Measurements from ENCODE around the gene TMEM63A.

Gene TMEM63A

DNA sequence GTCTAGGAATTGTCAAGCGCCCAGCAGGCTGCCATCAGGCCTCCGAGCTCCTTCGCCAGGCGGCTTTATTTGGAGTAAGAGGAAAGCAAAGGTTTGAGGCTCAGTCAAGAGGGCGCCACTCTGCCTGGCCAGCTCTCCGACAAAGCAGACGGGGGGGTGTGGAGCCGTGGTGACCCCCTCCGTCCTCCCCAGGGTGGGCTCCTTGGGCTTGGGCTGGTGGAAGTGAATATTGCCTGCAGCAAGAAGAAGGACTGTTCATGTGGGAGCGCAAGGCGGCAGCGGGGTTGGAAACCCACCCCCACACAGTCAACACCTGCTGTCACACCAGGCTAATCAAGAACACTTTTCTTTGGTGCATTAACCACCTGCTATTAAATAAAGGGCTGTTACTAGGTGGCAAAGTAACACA is 57.6 kb downstream of the TMEM63A start:
- Histone ChIP-seq H3K9me3 (ENCODE audit: control insufficient read depth in 2 of 2, low read length in 2 of 2) (no peaks in the 10 kb centered on the region), H3K9ac (ENCODE audit: low read depth in 1 of 2, low read length in 2 of 2) (no peak overlapping the region), H3K27me3 (ENCODE audit: control insufficient read depth in 2 of 2, insufficient read depth in 2 of 2, low read length in 2 of 2) (no peaks in the 10 kb centered on the region), H3K4me1 (ENCODE audit: control insufficient read depth in 2 of 2, insufficient read depth in 2 of 2, low read length in 2 of 2) (peaks cover 1 to 2% of the 10 kb centered on the region in 2 donors), H3K27ac (ENCODE audit: low read depth in 2 of 2, low read length in 2 of 2) (no peak overlapping the region), H3K36me3 (ENCODE audit: control insufficient read depth in 2 of 2, insufficient read depth in 2 of 2, low read length in 2 of 2) (peaks cover 5 to 7% of the 10 kb centered on the region in 2 donors), H3K4me3 (ENCODE audit: low read length in 2 of 2) (no peak overlapping the region)

DNA sequence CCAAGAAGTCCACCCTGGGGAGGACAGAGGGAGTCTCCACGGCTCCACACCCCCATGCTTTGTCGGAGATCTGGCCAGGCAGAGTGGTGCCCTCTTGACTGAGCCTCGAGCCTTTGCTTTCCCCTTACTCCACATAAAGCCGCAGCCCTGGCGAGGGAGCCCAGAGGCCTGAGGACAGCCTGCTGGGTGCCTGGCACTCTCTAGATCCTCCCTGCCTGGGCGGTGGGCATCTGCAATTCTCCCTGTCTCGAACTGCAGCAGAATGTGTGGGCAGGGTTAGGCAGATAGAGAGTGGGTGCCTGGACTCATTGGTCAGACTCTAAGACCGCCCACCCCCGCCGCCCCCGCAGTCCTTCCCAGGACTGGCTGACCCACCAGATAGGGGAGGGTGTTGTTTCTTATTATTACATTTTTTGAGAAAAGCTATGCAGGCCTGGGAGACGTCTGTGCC is 58.3 kb downstream of the TMEM63A start:
- H3K27ac ChIP-seq (ENCODE audit: low read depth in 2 of 2, low read length in 2 of 2): no peak overlapping the region
- H3K4me3 ChIP-seq (ENCODE audit: low read length in 2 of 2): no peak overlapping the region
- H3K9me3 ChIP-seq (ENCODE audit: control insufficient read depth in 2 of 2, low read length in 2 of 2): no peaks in the 10 kb centered on the region
- H3K36me3 ChIP-seq (ENCODE audit: control insufficient read depth in 2 of 2, insufficient read depth in 2 of 2, low read length in 2 of 2): peaks cover 4% of the 10 kb centered on the region in 2 donors
- no peaks in the 10 kb centered on the region for H3K27me3 ChIP-seq (ENCODE audit: control insufficient read depth in 2 of 2, insufficient read depth in 2 of 2, low read length in 2 of 2)
- H3K4me1 ChIP-seq (ENCODE audit: control insufficient read depth in 2 of 2, insufficient read depth in 2 of 2, low read length in 2 of 2): peaks cover 2 to 4% of the 10 kb centered on the region in 2 donors
- no peak overlapping the region for H3K9ac ChIP-seq (ENCODE audit: low read depth in 1 of 2, low read length in 2 of 2)

DNA sequence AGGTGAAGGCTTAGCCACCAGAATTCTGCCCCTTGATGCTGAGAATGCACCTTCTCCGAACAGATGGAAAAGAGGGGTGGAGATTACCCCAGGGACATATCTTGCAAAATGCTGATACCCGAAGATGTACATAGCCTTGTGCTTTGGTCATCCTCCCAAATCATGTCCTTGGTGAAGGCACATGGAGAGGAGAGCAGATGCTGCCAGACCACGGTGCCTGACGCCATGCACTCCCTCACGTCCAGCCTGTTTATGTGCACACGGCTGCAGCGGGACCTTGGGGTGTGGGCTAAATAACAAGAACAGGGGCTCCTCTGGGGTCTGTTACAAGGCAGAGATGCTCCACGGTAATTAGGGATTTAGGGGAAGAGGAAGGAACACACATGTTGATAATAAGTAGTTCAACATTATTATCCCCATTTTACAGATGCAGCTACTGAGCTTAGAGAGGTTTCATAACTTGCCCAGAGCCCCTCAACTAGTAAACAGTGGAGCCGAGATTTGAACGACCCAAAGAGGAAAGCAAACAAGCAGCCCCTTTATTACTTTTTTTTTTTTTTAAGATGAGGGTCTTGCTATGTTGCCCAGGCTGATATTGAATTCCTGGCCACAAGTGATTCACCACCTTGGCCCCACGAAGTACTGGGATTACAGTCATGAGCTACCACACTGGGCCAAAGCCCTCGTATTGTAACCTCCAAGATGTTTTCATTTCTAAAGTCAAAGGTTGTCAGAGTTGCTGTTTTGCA is 59.4 kb downstream of the TMEM63A start:
- H3K4me1 ChIP-seq (ENCODE audit: control insufficient read depth in 2 of 2, insufficient read depth in 2 of 2, low read length in 2 of 2): peaks cover 8 to 11% of the 10 kb centered on the region in 2 donors
- H3K4me3 ChIP-seq (ENCODE audit: low read length in 2 of 2): no peak overlapping the region
- H3K36me3 ChIP-seq (ENCODE audit: control insufficient read depth in 2 of 2, insufficient read depth in 2 of 2, low read length in 2 of 2): peaks cover 4% of the 10 kb centered on the region in 2 donors
- H3K9me3 ChIP-seq (ENCODE audit: control insufficient read depth in 2 of 2, low read length in 2 of 2): no peaks in the 10 kb centered on the region
- H3K27me3 ChIP-seq (ENCODE audit: control insufficient read depth in 2 of 2, insufficient read depth in 2 of 2, low read length in 2 of 2): no peaks in the 10 kb centered on the region
- H3K27ac ChIP-seq (ENCODE audit: low read depth in 2 of 2, low read length in 2 of 2): no peak overlapping the region
- H3K9ac ChIP-seq (ENCODE audit: low read depth in 1 of 2, low read length in 2 of 2): no peak overlapping the region

DNA sequence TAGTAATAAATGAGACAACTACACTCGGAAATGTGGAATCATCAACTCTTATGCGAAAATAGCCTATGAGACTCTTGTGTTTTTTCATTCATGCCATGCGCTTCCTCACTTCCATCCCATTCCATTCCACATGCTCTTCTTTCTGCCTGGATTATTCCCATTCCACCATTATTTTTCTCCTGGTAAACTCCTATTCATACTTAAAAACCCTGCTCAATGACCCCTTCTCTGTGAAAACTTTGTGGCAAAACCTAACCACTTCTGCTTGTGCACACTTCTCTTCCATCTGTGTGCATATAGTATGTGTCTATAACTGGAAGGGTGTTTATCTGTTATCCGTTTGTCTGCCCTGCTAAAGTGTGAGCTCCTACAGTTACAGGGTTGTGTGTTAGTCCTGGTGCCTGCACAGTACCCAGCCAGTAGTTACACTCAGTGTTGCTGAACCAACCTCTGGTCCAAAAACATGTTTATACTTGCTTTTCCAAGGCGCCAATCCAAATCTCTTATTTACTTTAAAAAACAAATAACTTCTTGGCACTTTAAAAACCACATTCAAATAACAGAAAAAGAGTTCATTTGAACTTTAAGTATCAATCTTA is 61.6 kb downstream of the TMEM63A start:
- Histone ChIP-seq H3K4me3 (ENCODE audit: low read length in 2 of 2) (no peak overlapping the region), H3K9me3 (ENCODE audit: control insufficient read depth in 2 of 2, low read length in 2 of 2) (no peaks in the 10 kb centered on the region), H3K36me3 (ENCODE audit: control insufficient read depth in 2 of 2, insufficient read depth in 2 of 2, low read length in 2 of 2) (peaks cover 4% of the 10 kb centered on the region in 2 donors), H3K27ac (ENCODE audit: low read depth in 2 of 2, low read length in 2 of 2) (no peak overlapping the region), H3K4me1 (ENCODE audit: control insufficient read depth in 2 of 2, insufficient read depth in 2 of 2, low read length in 2 of 2) (peaks cover 22 to 27% of the 10 kb centered on the region in 2 donors), H3K9ac (ENCODE audit: low read depth in 1 of 2, low read length in 2 of 2) (no peak overlapping the region), H3K27me3 (ENCODE audit: control insufficient read depth in 2 of 2, insufficient read depth in 2 of 2, low read length in 2 of 2) (no peaks in the 10 kb centered on the region)

DNA sequence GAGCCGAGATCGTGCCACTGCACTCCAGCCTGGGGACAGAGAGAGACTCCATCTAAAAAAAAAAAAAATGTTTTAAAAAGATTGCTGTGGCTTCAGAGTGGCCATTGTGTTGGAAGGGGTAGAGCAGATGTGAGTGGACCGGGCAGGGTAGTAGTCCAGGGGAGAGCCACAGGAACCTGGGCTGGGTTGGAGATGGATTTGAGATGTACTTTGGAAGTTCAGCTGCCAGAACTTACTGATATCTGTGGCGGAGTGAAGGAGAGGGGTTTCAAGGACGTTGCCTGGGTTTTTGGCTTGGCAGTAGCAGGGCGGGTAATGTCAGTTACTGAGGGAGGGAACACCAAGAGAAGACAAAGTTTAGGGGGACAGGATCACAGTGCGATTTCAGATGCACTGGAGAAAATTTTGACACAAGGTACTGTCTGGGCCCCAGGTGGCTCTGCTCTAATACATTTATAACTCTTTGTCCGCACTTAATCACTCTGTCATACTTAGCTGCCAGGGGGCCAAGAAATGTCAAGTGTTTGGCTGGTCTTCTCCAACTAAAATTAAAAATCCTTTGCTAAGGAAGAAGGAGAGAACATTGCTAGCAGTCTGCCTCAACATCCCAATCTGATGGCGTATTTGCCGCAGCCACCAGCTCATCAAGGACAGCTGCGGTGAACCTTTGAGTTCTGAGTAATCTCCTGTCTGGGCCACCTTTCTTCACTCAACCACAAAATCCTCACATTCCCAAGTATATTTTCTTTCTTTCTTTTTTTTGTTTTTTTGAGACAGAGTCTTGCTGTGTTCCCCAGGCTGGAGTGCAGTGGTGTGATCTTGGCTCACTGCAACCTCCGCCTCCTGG is 62.6 kb downstream of the TMEM63A start:
- H3K4me1 ChIP-seq (ENCODE audit: control insufficient read depth in 2 of 2, insufficient read depth in 2 of 2, low read length in 2 of 2): peaks cover 25 to 31% of the 10 kb centered on the region in 2 donors

DNA sequence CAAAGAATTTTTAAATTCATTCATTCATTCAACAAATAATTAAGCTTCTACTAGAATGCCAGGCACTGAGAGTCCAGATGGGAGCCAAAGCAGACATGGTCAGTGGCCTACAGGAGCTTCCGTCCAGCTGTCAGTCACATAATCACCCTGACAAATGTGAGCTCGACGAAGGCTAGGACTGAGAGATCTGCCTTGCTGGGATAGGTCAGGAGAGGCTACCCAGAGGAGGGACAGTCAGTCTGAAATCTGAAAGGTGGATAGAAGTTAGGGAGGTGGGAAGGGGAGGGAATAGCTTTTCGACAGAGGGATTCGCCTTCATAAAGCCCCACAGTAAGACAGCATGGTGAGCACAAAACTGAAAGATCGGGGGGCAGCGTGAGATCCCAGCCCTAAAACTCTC is 64.0 kb downstream of the TMEM63A start:
- Histone ChIP-seq H3K4me1 (ENCODE audit: control insufficient read depth in 2 of 2, insufficient read depth in 2 of 2, low read length in 2 of 2) (peaks cover 38 to 45% of the 10 kb centered on the region in 2 donors), H3K27me3 (ENCODE audit: control insufficient read depth in 2 of 2, insufficient read depth in 2 of 2, low read length in 2 of 2) (no peaks in the 10 kb centered on the region), H3K9me3 (ENCODE audit: control insufficient read depth in 2 of 2, low read length in 2 of 2) (no peaks in the 10 kb centered on the region), H3K27ac (ENCODE audit: low read depth in 2 of 2, low read length in 2 of 2) (peak overlapping the region in 1 of 2 donors; percentile 90), H3K4me3 (ENCODE audit: low read length in 2 of 2) (no peak overlapping the region), H3K9ac (ENCODE audit: low read depth in 1 of 2, low read length in 2 of 2) (no peak overlapping the region), H3K36me3 (ENCODE audit: control insufficient read depth in 2 of 2, insufficient read depth in 2 of 2, low read length in 2 of 2) (peaks cover under 1 to 4% of the 10 kb centered on the region in 2 donors)

More for the DNA sequence above, 62.6 kb downstream of the TMEM63A start:
- Histone ChIP-seq H3K4me3 (ENCODE audit: low read length in 2 of 2) (no peak overlapping the region), H3K27me3 (ENCODE audit: control insufficient read depth in 2 of 2, insufficient read depth in 2 of 2, low read length in 2 of 2) (no peaks in the 10 kb centered on the region), H3K27ac (ENCODE audit: low read depth in 2 of 2, low read length in 2 of 2) (no peak overlapping the region), H3K9ac (ENCODE audit: low read depth in 1 of 2, low read length in 2 of 2) (no peak overlapping the region), H3K9me3 (ENCODE audit: control insufficient read depth in 2 of 2, low read length in 2 of 2) (no peaks in the 10 kb centered on the region), H3K36me3 (ENCODE audit: control insufficient read depth in 2 of 2, insufficient read depth in 2 of 2, low read length in 2 of 2) (peaks cover 4% of the 10 kb centered on the region in 2 donors)

DNA sequence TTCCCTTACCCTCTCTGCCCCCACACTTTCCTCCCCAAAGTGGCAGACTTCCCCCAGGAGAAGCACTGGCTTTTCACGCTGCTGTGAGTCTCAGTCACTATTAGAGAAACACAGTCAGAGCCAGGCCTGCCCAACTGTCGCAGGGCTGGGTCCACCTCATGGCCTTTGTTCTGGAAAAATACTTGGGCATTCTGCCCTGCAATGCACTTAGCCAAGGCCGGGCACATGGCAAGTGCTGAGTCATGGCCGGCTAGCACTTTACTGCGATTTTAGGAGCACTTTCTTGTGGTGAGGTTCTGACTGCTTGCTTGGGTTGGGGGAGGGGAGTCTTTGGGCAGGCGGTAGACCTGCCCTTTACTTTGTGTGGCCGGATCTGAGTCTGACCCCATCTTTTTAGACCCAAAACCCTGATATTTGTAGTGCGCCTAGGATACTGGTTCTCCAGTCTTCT is 64.5 kb downstream of the TMEM63A start:
- peak overlapping the region; percentile 90 to 95 for H3K27ac ChIP-seq (ENCODE audit: low read depth in 2 of 2, low read length in 2 of 2)
- H3K36me3 ChIP-seq (ENCODE audit: control insufficient read depth in 2 of 2, insufficient read depth in 2 of 2, low read length in 2 of 2): peaks cover 0 to 1% of the 10 kb centered on the region in 2 donors
- H3K4me3 ChIP-seq (ENCODE audit: low read length in 2 of 2): no peak overlapping the region
- H3K4me1 ChIP-seq (ENCODE audit: control insufficient read depth in 2 of 2, insufficient read depth in 2 of 2, low read length in 2 of 2): peaks cover 40 to 49% of the 10 kb centered on the region in 2 donors
- H3K9ac ChIP-seq (ENCODE audit: low read depth in 1 of 2, low read length in 2 of 2): peak overlapping the region; percentile 65 to 72
- H3K27me3 ChIP-seq (ENCODE audit: control insufficient read depth in 2 of 2, insufficient read depth in 2 of 2, low read length in 2 of 2): no peaks in the 10 kb centered on the region
- no peaks in the 10 kb centered on the region for H3K9me3 ChIP-seq (ENCODE audit: control insufficient read depth in 2 of 2, low read length in 2 of 2)

DNA sequence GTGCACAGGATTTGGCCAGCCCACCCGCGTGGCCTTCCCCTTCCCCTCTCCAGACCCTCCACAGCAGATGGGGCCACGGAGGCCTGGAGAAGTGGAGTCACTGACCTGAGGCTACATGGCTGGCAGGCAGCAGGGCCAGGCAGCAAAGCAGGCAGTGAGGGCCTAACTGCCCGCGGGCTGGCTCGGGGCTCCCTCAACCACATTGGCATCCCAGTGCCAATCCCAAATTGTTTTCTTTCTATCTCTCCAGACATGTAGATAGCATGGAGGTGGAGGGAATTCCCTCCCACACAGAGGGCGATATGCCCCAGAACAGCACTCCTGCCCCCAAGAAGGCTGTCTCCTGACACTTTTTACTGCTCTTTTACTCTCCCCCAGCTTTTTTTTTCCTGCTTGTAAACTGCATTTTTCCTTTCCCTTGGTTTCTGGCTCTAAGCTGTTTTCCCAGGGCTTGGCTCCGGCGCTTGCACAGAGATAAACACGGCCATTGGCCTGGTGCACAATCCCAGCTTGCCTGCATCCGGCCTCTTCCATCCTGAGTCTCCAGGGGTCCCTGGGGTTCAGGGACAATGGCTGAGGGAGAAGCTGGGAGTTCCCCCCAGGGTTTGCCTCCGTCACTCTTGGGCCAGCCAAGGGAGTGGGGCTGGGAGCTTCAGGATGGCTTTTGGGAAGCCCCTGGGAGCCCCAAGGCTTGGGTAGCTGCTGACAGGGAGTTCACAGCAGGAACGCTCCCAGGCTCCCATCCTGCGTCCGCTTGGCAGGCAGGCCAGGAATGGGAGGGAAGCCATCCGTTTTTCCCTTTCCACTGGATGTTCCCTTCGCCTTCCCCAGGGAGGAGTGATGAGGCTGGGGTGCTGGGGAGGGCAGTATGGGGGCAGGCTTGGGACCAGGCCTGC is 65.3 kb downstream of the TMEM63A start:
- H3K27ac ChIP-seq (ENCODE audit: low read depth in 2 of 2, low read length in 2 of 2): peak overlapping the region; percentile 90 to 95
- H3K4me3 ChIP-seq (ENCODE audit: low read length in 2 of 2): peak overlapping the region; percentile 3 to 26
- H3K9ac ChIP-seq (ENCODE audit: low read depth in 1 of 2, low read length in 2 of 2): peak overlapping the region; percentile 65 to 72
- no peaks in the 10 kb centered on the region for H3K27me3 ChIP-seq (ENCODE audit: control insufficient read depth in 2 of 2, insufficient read depth in 2 of 2, low read length in 2 of 2)
- no peaks in the 10 kb centered on the region for H3K9me3 ChIP-seq (ENCODE audit: control insufficient read depth in 2 of 2, low read length in 2 of 2)
- no peaks in the 10 kb centered on the region for H3K36me3 ChIP-seq (ENCODE audit: control insufficient read depth in 2 of 2, insufficient read depth in 2 of 2, low read length in 2 of 2)
- peaks cover 47 to 49% of the 10 kb centered on the region in 2 donors for H3K4me1 ChIP-seq (ENCODE audit: control insufficient read depth in 2 of 2, insufficient read depth in 2 of 2, low read length in 2 of 2)

DNA sequence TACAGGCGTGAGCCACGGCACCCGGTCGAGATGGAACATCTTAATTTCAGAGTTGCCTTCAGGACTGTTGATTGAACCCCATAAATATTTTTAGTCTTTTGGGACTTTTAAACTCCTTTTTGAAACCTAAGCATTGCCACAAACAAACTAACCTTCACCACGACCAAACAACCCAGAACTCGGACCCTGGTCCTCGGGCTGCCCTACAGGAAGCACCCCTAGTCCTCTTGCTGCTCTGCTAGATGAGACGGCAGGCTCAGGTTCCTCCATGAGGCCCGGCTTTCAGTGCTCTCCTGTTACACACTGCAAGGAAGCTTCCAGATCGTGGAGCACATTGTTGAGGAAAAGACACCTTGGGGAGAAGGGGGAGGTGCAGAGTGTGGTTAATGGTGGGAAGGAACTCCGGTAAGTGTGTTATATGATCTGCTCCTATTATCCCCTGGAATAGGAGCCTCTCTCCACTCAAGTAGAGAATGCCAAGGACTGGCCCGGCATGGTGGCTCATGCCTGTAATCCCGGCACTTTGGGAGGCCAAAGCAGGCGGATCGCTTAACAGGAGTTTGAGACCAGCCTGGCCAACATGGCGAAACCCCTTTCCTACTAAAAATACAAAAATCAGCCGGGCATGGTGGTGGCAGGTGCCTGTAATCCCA is 66.5 kb downstream of the TMEM63A start:
- H3K27me3 ChIP-seq (ENCODE audit: control insufficient read depth in 2 of 2, insufficient read depth in 2 of 2, low read length in 2 of 2): no peaks in the 10 kb centered on the region
- H3K9me3 ChIP-seq (ENCODE audit: control insufficient read depth in 2 of 2, low read length in 2 of 2): no peaks in the 10 kb centered on the region
- H3K4me3 ChIP-seq (ENCODE audit: low read length in 2 of 2): no peak overlapping the region
- peaks cover 55 to 58% of the 10 kb centered on the region in 2 donors for H3K4me1 ChIP-seq (ENCODE audit: control insufficient read depth in 2 of 2, insufficient read depth in 2 of 2, low read length in 2 of 2)
- no peaks in the 10 kb centered on the region for H3K36me3 ChIP-seq (ENCODE audit: control insufficient read depth in 2 of 2, insufficient read depth in 2 of 2, low read length in 2 of 2)
- H3K9ac ChIP-seq (ENCODE audit: low read depth in 1 of 2, low read length in 2 of 2): no peak overlapping the region
- H3K27ac ChIP-seq (ENCODE audit: low read depth in 2 of 2, low read length in 2 of 2): no peak overlapping the region

All from mucosa of rectum (tissue), 2 donors.